HEK293 (cell line): ENCODE results near the gene CIP2A.

Experiments
- CTCF ChIA-PET: fragments of 350-600 bp; formaldehyde crosslinking; extraction: SDS; loops from one replicate; lab custom pipeline; 2021; ENCODE audit warnings: antibody characterized with exemption; lab: Yijun Ruan, JAX
- POLR2A ChIA-PET: fragments of 300-600 bp; formaldehyde crosslinking; extraction: SDS; loops from one replicate; lab custom pipeline; 2020; ENCODE audit warnings: antibody characterized with exemption, inconsistent platforms; lab: Yijun Ruan, JAX
- H3K27ac ChIP-seq: fragments of 200-500 bp; sonication (Bioruptor generic); 2 replicates; pipeline ENCODE4 v1.5.1; 2014; ENCODE audit warnings: low read depth, low read length, control low read depth, inconsistent platforms; ENCODE audit errors: extremely low read depth
- H3K36me3 ChIP-seq, 2 experiments: fragments of 200-500 bp in 1 of 2; sonication (Bioruptor generic) in 1 of 2; 1 replicate in 1 of 2; 2 replicates in 1 of 2; pipeline ENCODE4 v1.5.1; 2014 to 2017; ENCODE audit warnings: inconsistent platforms in 2 of 2, low read length in 2 of 2; ENCODE audit not compliant: control insufficient read depth in 2 of 2, insufficient read depth in 1 of 2
- H3K4me1 ChIP-seq: fragments of 200-500 bp; sonication (Bioruptor generic); 2 replicates; pipeline ENCODE4 v1.5.1; 2014; ENCODE audit warnings: mild to moderate bottlenecking, low read length, inconsistent platforms; ENCODE audit not compliant: control insufficient read depth, insufficient read depth
- H3K4me3 ChIP-seq: 2 replicates; pipeline ENCODE4 v1.5.1; 2011; ENCODE audit warnings: low read depth, mild to moderate bottlenecking, control low read depth, low read length, moderate library complexity
- H3K9me3 ChIP-seq: fragments of 200-500 bp; sonication (Bioruptor generic); 2 replicates; pipeline ENCODE4 v1.5.1; 2014; ENCODE audit warnings: low read depth, low read length, inconsistent platforms; ENCODE audit not compliant: control insufficient read depth, insufficient read depth
- GLIS1 ChIP-seq: fragments of 450-650 bp; formaldehyde crosslinking; IDR thresholded peaks from 2 replicates; pipeline ENCODE4 v1.5.1; 2016; ENCODE audit warnings: missing biosample characterization, missing genetic modification characterization
- HOXD13 ChIP-seq: sonication (generic); formaldehyde crosslinking; IDR thresholded peaks from 2 replicates; pipeline ENCODE4 v1.8.0; 2022; ENCODE audit warnings: missing genetic modification reagents, borderline replicate concordance
- RBAK ChIP-seq: fragments of 450-650 bp; formaldehyde crosslinking; IDR thresholded peaks from 2 replicates; pipeline ENCODE4 v1.5.1; 2016; ENCODE audit warnings: missing biosample characterization, missing genetic modification characterization
- REPIN1 ChIP-seq: fragments of 450-650 bp; formaldehyde crosslinking; IDR thresholded peaks from 2 replicates; pipeline ENCODE4 v1.5.1; 2017; ENCODE audit warnings: missing biosample characterization, missing genetic modification characterization, low read depth
- SETDB1 ChIP-seq: IDR thresholded peaks from one replicate; pipeline ENCODE4 v1.6.1; 2017; ENCODE audit warnings: mild to moderate bottlenecking, low read length, moderate library complexity, mixed read lengths; ENCODE audit not compliant: insufficient read length
- SP7 ChIP-seq: fragments of 450-650 bp; formaldehyde crosslinking; IDR thresholded peaks from 2 replicates; pipeline ENCODE4 v1.5.1; 2016; ENCODE audit warnings: missing biosample characterization, missing genetic modification characterization
- TCF7L2 ChIP-seq: IDR thresholded peaks from 2 replicates; pipeline ENCODE4 v1.6.1; 2011; ENCODE audit warnings: low read depth, mild to moderate bottlenecking, inconsistent platforms, low read length, moderate library complexity, borderline replicate concordance
- WT1 ChIP-seq: fragments of 450-650 bp; formaldehyde crosslinking; IDR thresholded peaks from 2 replicates; pipeline ENCODE4 v1.5.1; 2016; ENCODE audit warnings: missing biosample characterization, missing genetic modification characterization
- ZBTB20 ChIP-seq: fragments of 450-650 bp; formaldehyde crosslinking; IDR thresholded peaks from 2 replicates; pipeline ENCODE4 v1.5.1; 2016; ENCODE audit warnings: missing biosample characterization, missing genetic modification characterization
- ZNF114 ChIP-seq: fragments of 450-650 bp; formaldehyde crosslinking; IDR thresholded peaks from 2 replicates; pipeline ENCODE4 v1.5.0; 2017; ENCODE audit warnings: missing biosample characterization, missing genetic modification characterization
- ZNF174 ChIP-seq: fragments of 450-650 bp; formaldehyde crosslinking; IDR thresholded peaks from 2 replicates; pipeline ENCODE4 v1.5.0; 2017; ENCODE audit warnings: missing biosample characterization, mild to moderate bottlenecking, missing genetic modification characterization
- ZNF501 ChIP-seq: fragments of 450-650 bp; formaldehyde crosslinking; IDR thresholded peaks from 2 replicates; pipeline ENCODE4 v1.5.1; 2016; ENCODE audit warnings: missing biosample characterization, missing genetic modification characterization
- ZNF555 ChIP-seq: fragments of 450-650 bp; formaldehyde crosslinking; conservative IDR thresholded peaks from 2 replicates; pipeline ENCODE4 v1.5.1; 2017; ENCODE audit warnings: missing biosample characterization, mild to moderate bottlenecking, missing genetic modification characterization, inconsistent platforms
- ZNF830 ChIP-seq: fragments of 450-650 bp; IDR thresholded peaks from 2 replicates; pipeline ENCODE4 v1.5.0; 2018; ENCODE audit warnings: missing biosample characterization, missing genetic modification characterization, low read depth, mild to moderate bottlenecking, moderate library complexity
- TF ChIP-seq, protein P1 (sequence below): fragments of 450-650 bp; formaldehyde crosslinking; IDR thresholded peaks from 2 replicates; pipeline ENCODE4 v1.5.1; 2016; ENCODE audit warnings: missing biosample characterization, missing genetic modification characterization
- TF ChIP-seq, protein P2 (sequence below): fragments of 450-650 bp; formaldehyde crosslinking; conservative IDR thresholded peaks from 2 replicates; pipeline ENCODE4 v1.5.1; 2016; ENCODE audit warnings: low read depth, missing biosample characterization, missing genetic modification characterization
- TF ChIP-seq, protein P3 (sequence below): fragments of 450-650 bp; formaldehyde crosslinking; IDR thresholded peaks from 2 replicates; pipeline ENCODE4 v1.5.1; 2016; ENCODE audit warnings: missing biosample characterization, missing genetic modification characterization
- TF ChIP-seq, protein P4 (sequence below): fragments of 450-650 bp; formaldehyde crosslinking; IDR thresholded peaks from 2 replicates; pipeline ENCODE4 v1.5.1; 2016; ENCODE audit warnings: missing biosample characterization, missing genetic modification characterization
- TF ChIP-seq, protein P5 (sequence below): fragments of 450-650 bp; formaldehyde crosslinking; IDR thresholded peaks from 2 replicates; pipeline ENCODE4 v1.5.1; 2016; ENCODE audit warnings: missing biosample characterization, missing genetic modification characterization
- TF ChIP-seq, protein P6 (sequence below): fragments of 450-650 bp; formaldehyde crosslinking; IDR thresholded peaks from 2 replicates; pipeline ENCODE4 v1.5.1; 2017; ENCODE audit warnings: missing biosample characterization, mild to moderate bottlenecking, missing genetic modification characterization, moderate library complexity

CIP2A gene

DNA sequence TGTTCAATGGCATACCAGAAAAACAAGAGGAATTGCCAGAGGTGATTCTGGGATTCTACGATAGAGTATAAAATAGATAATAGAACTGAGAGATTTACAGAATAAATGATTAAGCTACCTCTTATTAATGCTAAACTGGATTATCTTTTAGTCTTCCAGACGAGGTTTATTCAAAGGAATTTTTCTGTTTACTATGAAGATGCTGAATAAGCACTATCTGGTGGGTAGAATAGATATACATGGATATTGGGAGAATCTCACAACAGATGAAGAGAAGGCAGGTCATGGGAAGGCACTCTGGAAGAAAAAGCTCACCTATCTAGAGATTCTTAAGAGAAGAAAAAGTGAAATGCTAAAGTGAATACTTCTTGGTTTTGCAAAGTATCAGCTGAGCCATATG, 11.2 kb downstream of the CIP2A start:
- no peak overlapping the region for H3K4me3 ChIP-seq
- CTCF ChIA-PET = interaction anchor here (0.7 to 1.0 kb wide), 2 partner anchors 25 to 27 kb away, joined by 3 read pairs; no protein-coding TSS in a partner anchor
- H3K27ac ChIP-seq = no peak overlapping the region
- no peaks in the 10 kb centered on the region for H3K9me3 ChIP-seq
- no peaks in the 10 kb centered on the region for H3K4me1 ChIP-seq
- peaks cover 17 to 80% of the 10 kb centered on the region in 2 experiments; a peak in 2 of 3 replicates for H3K36me3 ChIP-seq
- TF ChIP-seq GLIS1 (no peak), REPIN1 (tag by site-specific recombination) (no peak), TCF7L2 (no peak), HOXD13 (CRISPR knock-in tag) (no peak), ZBTB20 (tag by site-specific recombination) (no peak), WT1 (tag by site-specific recombination) (no peak), SETDB1 (no peak), ZNF114 (tag by site-specific recombination) (no peak), ZNF501 (tag by site-specific recombination) (no peak), ZNF174 (tag by site-specific recombination) (no peak), RBAK (no peak), SP7 (tag by site-specific recombination) (no peak), ZNF830 (tag by site-specific recombination) (no peak), ZNF555 (tag by site-specific recombination) (no peak)
- TF ChIP-seq, protein P1, sequence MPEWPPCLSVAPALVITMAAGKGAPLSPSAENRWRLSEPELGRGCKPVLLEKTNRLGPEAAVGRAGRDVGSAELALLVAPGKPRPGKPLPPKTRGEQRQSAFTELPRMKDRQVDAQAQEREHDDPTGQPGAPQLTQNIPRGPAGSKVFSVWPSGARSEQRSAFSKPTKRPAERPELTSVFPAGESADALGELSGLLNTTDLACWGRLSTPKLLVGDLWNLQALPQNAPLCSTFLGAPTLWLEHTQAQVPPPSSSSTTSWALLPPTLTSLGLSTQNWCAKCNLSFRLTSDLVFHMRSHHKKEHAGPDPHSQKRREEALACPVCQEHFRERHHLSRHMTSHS (tag by site-specific recombination) = no peak
- TF ChIP-seq, protein P2, sequence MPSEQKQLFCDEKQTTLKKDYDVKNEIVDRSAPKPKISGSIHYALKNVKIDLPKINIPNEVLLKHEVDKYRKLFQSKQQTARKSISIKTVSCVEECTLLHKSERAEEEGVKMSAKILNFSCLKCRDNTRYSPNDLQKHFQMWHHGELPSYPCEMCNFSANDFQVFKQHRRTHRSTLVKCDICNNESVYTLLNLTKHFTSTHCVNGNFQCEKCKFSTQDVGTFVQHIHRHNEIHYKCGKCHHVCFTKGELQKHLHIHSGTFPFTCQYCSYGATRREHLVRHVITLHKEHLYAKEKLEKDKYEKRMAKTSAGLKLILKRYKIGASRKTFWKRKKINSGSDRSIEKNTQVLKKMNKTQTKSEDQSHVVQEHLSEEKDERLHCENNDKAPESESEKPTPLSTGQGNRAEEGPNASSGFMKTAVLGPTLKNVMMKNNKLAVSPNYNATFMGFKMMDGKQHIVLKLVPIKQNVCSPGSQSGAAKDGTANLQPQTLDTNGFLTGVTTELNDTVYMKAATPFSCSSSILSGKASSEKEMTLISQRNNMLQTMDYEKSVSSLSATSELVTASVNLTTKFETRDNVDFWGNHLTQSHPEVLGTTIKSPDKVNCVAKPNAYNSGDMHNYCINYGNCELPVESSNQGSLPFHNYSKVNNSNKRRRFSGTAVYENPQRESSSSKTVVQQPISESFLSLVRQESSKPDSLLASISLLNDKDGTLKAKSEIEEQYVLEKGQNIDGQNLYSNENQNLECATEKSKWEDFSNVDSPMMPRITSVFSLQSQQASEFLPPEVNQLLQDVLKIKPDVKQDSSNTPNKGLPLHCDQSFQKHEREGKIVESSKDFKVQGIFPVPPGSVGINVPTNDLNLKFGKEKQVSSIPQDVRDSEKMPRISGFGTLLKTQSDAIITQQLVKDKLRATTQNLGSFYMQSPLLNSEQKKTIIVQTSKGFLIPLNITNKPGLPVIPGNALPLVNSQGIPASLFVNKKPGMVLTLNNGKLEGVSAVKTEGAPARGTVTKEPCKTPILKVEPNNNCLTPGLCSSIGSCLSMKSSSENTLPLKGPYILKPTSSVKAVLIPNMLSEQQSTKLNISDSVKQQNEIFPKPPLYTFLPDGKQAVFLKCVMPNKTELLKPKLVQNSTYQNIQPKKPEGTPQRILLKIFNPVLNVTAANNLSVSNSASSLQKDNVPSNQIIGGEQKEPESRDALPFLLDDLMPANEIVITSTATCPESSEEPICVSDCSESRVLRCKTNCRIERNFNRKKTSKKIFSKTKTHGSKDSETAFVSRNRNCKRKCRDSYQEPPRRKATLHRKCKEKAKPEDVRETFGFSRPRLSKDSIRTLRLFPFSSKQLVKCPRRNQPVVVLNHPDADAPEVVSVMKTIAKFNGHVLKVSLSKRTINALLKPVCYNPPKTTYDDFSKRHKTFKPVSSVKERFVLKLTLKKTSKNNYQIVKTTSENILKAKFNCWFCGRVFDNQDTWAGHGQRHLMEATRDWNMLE (tag by site-specific recombination) = no peak
- TF ChIP-seq, protein P3, sequence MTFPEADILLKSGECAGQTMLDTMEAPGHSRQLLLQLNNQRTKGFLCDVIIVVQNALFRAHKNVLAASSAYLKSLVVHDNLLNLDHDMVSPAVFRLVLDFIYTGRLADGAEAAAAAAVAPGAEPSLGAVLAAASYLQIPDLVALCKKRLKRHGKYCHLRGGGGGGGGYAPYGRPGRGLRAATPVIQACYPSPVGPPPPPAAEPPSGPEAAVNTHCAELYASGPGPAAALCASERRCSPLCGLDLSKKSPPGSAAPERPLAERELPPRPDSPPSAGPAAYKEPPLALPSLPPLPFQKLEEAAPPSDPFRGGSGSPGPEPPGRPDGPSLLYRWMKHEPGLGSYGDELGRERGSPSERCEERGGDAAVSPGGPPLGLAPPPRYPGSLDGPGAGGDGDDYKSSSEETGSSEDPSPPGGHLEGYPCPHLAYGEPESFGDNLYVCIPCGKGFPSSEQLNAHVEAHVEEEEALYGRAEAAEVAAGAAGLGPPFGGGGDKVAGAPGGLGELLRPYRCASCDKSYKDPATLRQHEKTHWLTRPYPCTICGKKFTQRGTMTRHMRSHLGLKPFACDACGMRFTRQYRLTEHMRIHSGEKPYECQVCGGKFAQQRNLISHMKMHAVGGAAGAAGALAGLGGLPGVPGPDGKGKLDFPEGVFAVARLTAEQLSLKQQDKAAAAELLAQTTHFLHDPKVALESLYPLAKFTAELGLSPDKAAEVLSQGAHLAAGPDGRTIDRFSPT (tag by site-specific recombination) = no peak
- TF ChIP-seq, protein P4, sequence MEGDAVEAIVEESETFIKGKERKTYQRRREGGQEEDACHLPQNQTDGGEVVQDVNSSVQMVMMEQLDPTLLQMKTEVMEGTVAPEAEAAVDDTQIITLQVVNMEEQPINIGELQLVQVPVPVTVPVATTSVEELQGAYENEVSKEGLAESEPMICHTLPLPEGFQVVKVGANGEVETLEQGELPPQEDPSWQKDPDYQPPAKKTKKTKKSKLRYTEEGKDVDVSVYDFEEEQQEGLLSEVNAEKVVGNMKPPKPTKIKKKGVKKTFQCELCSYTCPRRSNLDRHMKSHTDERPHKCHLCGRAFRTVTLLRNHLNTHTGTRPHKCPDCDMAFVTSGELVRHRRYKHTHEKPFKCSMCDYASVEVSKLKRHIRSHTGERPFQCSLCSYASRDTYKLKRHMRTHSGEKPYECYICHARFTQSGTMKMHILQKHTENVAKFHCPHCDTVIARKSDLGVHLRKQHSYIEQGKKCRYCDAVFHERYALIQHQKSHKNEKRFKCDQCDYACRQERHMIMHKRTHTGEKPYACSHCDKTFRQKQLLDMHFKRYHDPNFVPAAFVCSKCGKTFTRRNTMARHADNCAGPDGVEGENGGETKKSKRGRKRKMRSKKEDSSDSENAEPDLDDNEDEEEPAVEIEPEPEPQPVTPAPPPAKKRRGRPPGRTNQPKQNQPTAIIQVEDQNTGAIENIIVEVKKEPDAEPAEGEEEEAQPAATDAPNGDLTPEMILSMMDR (tag by site-specific recombination) = no peak
- TF ChIP-seq, protein P5, sequence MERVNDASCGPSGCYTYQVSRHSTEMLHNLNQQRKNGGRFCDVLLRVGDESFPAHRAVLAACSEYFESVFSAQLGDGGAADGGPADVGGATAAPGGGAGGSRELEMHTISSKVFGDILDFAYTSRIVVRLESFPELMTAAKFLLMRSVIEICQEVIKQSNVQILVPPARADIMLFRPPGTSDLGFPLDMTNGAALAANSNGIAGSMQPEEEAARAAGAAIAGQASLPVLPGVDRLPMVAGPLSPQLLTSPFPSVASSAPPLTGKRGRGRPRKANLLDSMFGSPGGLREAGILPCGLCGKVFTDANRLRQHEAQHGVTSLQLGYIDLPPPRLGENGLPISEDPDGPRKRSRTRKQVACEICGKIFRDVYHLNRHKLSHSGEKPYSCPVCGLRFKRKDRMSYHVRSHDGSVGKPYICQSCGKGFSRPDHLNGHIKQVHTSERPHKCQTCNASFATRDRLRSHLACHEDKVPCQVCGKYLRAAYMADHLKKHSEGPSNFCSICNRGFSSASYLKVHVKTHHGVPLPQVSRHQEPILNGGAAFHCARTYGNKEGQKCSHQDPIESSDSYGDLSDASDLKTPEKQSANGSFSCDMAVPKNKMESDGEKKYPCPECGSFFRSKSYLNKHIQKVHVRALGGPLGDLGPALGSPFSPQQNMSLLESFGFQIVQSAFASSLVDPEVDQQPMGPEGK = no peak
- TF ChIP-seq, protein P6, sequence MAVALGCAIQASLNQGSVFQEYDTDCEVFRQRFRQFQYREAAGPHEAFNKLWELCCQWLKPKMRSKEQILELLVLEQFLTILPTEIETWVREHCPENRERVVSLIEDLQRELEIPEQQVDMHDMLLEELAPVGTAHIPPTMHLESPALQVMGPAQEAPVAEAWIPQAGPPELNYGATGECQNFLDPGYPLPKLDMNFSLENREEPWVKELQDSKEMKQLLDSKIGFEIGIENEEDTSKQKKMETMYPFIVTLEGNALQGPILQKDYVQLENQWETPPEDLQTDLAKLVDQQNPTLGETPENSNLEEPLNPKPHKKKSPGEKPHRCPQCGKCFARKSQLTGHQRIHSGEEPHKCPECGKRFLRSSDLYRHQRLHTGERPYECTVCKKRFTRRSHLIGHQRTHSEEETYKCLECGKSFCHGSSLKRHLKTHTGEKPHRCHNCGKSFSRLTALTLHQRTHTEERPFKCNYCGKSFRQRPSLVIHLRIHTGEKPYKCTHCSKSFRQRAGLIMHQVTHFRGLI (tag by site-specific recombination) = no peak
- POLR2A ChIA-PET = no interaction called here
